Activated naive CD8-positive, alpha-beta T cell treated with anti-CD3 and anti-CD28 coated beads, Interleukin-2, amount 10 ng/mL, durations not matched to agents 7 days and 5 days (primary cell): Measurements from ENCODE around the gene GTF2A1. TPM values are rescaled to one million over a fixed set of nuclear protein-coding genes. Genes with fewer than 3 reads are reported as not detected.
"Not testable (repeated sequence)": the region's sequence is repeated elsewhere in the genome, so short reads cannot be mapped to it uniquely, and the experiment has no call there.

Experiments used
- ATAC-seq: fragments of 150-1000 bp; cut with Tn5 transposase; one replicate; pipeline ENCODE4 v1.10.0; 2021; ENCODE audit warnings: low read depth, moderate library complexity
- POLR2A ChIA-PET: fragments of 350-600 bp; sonication (Branson Sonifier 250); formaldehyde crosslinking; loops from one replicate; lab custom pipeline; 2021; ENCODE audit warnings: antibody characterized with exemption; lab: Charles Lee
- DNase-seq: peaks from one replicate; pipeline ENCODE4 v3.0.0; 2021
- H3K27ac Mint-ChIP-seq: one replicate; pipeline ENCODE4 v1.8.0; 2022; ENCODE audit warnings: mild to moderate bottlenecking, mixed read lengths
- H3K27me3 Mint-ChIP-seq: one replicate; pipeline ENCODE4 v1.8.0; 2022; ENCODE audit warnings: mild to moderate bottlenecking, moderate library complexity, mixed read lengths
- H3K36me3 Mint-ChIP-seq: one replicate; pipeline ENCODE4 v1.8.0; 2021; ENCODE audit warnings: mild to moderate bottlenecking, mixed read lengths
- H3K4me1 Mint-ChIP-seq: one replicate; pipeline ENCODE4 v1.8.0; 2021; ENCODE audit warnings: mixed read lengths
- H3K4me3 Mint-ChIP-seq: one replicate; pipeline ENCODE4 v1.8.0; 2022; ENCODE audit warnings: mild to moderate bottlenecking, moderate library complexity, mixed read lengths
- H3K9me3 Mint-ChIP-seq: one replicate; pipeline ENCODE4 v1.8.0; 2021; ENCODE audit warnings: mixed read lengths
- total RNA-seq, 2 experiments: library from RNA; stranded (reverse); gene quantifications; one replicate each; pipeline ENCODE4 v1.2.3, GENCODE V29; 2021

GTF2A1 gene
- total RNA-seq, 2 experiments from 2014 or later: 35.1 to 35.8 TPM

- ATAC-seq (peak; percentile 33), DNase-seq (no peak)
- H3K4me1 Mint-ChIP-seq: no peaks in the 10 kb centered on the region
- no peak overlapping the region for H3K4me3 Mint-ChIP-seq
- H3K27ac Mint-ChIP-seq: no peak overlapping the region
- no peaks in the 10 kb centered on the region for H3K27me3 Mint-ChIP-seq
- peaks cover 11% of the 10 kb centered on the region for H3K9me3 Mint-ChIP-seq
- POLR2A ChIA-PET: no interaction called here
- H3K36me3 Mint-ChIP-seq: no peaks in the 10 kb centered on the region
Observed at GRCh38 chr14:81246461-81247270, 25.9 kb upstream of the GTF2A1 start.

- DNase-seq: no peak
- Mint-ChIP-seq H3K4me1 (no peaks in the 10 kb centered on the region), H3K9me3 (peaks cover 11% of the 10 kb centered on the region), H3K4me3 (no peak overlapping the region), H3K27ac (no peak overlapping the region), H3K27me3 (no peaks in the 10 kb centered on the region), H3K36me3 (no peaks in the 10 kb centered on the region)
- POLR2A ChIA-PET: no interaction called here
- ATAC-seq: no peak
Observed at GRCh38 chr14:81245771-81246170, 25.0 kb upstream of the GTF2A1 start.

- DNase-seq, POLR2A ChIA-PET, H3K4me1 Mint-ChIP-seq, H3K27me3 Mint-ChIP-seq, H3K27ac Mint-ChIP-seq, ATAC-seq, H3K36me3 Mint-ChIP-seq, H3K4me3 Mint-ChIP-seq: not testable (repeated sequence)
- H3K9me3 Mint-ChIP-seq: peaks cover 11% of the 10 kb centered on the region
Observed at GRCh38 chr14:81244431-81244830, 23.7 kb upstream of the GTF2A1 start.

GRCh38 chr14:81243499-81243898, 22.7 kb upstream of the GTF2A1 start:
- Mint-ChIP-seq H3K4me3 (no peak overlapping the region), H3K27me3 (peaks cover 4% of the 10 kb centered on the region), H3K9me3 (peaks cover 11% of the 10 kb centered on the region), H3K36me3 (no peaks in the 10 kb centered on the region), H3K27ac (no peak overlapping the region), H3K4me1 (no peaks in the 10 kb centered on the region)
- no peak for ATAC-seq
- POLR2A ChIA-PET: no interaction called here
- no peak for DNase-seq

GRCh38 chr14:81236849-81237248, 16.1 kb upstream of the GTF2A1 start:
- H3K27ac Mint-ChIP-seq, DNase-seq, H3K27me3 Mint-ChIP-seq, H3K4me3 Mint-ChIP-seq, H3K9me3 Mint-ChIP-seq, H3K36me3 Mint-ChIP-seq, ATAC-seq, POLR2A ChIA-PET, H3K4me1 Mint-ChIP-seq: not testable (repeated sequence)

GRCh38 chr14:81236138-81236537, 15.4 kb upstream of the GTF2A1 start:
- H3K9me3 Mint-ChIP-seq: peaks cover 2% of the 10 kb centered on the region
- peaks cover 3% of the 10 kb centered on the region for H3K4me1 Mint-ChIP-seq
- POLR2A ChIA-PET: no interaction called here
- DNase-seq (no peak), ATAC-seq (no peak)
- H3K27ac Mint-ChIP-seq: no peak overlapping the region
- H3K4me3 Mint-ChIP-seq: no peak overlapping the region
- H3K27me3 Mint-ChIP-seq: peaks cover 4% of the 10 kb centered on the region
- no peaks in the 10 kb centered on the region for H3K36me3 Mint-ChIP-seq

GRCh38 chr14:81235096-81235495, 14.3 kb upstream of the GTF2A1 start:
- H3K27ac Mint-ChIP-seq: no peak overlapping the region
- H3K9me3 Mint-ChIP-seq: peaks cover 2% of the 10 kb centered on the region
- ATAC-seq: no peak

GRCh38 chr14:81234278-81234677, 13.5 kb upstream of the GTF2A1 start:
- H3K4me3 Mint-ChIP-seq: no peak overlapping the region
- POLR2A ChIA-PET: no interaction called here
- ATAC-seq (no peak), DNase-seq (no peak)
- H3K4me1 Mint-ChIP-seq: peaks cover 3% of the 10 kb centered on the region
- H3K36me3 Mint-ChIP-seq: no peaks in the 10 kb centered on the region
- no peak overlapping the region for H3K27ac Mint-ChIP-seq
- H3K9me3 Mint-ChIP-seq: peaks cover 2% of the 10 kb centered on the region
- H3K27me3 Mint-ChIP-seq: no peaks in the 10 kb centered on the region

More at GRCh38 chr14:81235096-81235495, 14.3 kb upstream of the GTF2A1 start:
- Mint-ChIP-seq H3K4me1 (peaks cover 3% of the 10 kb centered on the region), H3K4me3 (no peak overlapping the region), H3K36me3 (no peaks in the 10 kb centered on the region), H3K27me3 (peaks cover 4% of the 10 kb centered on the region)
- POLR2A ChIA-PET: interaction anchor here (0.5 kb wide), 1 partner anchor 291 kb away, joined by 4 read pairs; no protein-coding TSS in a partner anchor
- DNase-seq: no peak

GRCh38 chr14:81233615-81234014, 12.9 kb upstream of the GTF2A1 start:
- Mint-ChIP-seq H3K4me3 (no peak overlapping the region), H3K4me1 (peaks cover 3% of the 10 kb centered on the region), H3K9me3 (peaks cover 2% of the 10 kb centered on the region), H3K27me3 (no peaks in the 10 kb centered on the region), H3K36me3 (no peaks in the 10 kb centered on the region), H3K27ac (no peak overlapping the region)
- POLR2A ChIA-PET: no interaction called here
- DNase-seq (no peak), ATAC-seq (no peak)

GRCh38 chr14:81231540-81231939, 10.8 kb upstream of the GTF2A1 start:
- Mint-ChIP-seq H3K36me3 (no peaks in the 10 kb centered on the region), H3K27me3 (peaks cover 4% of the 10 kb centered on the region), H3K9me3 (peaks cover 2% of the 10 kb centered on the region), H3K27ac (no peak overlapping the region), H3K4me1 (peaks cover 3% of the 10 kb centered on the region), H3K4me3 (no peak overlapping the region)
- ATAC-seq (no peak), DNase-seq (no peak)
- POLR2A ChIA-PET: no interaction called here

- POLR2A ChIA-PET: no interaction called here
- ATAC-seq (no peak), DNase-seq (no peak)
- Mint-ChIP-seq H3K36me3 (peaks cover 2% of the 10 kb centered on the region), H3K27me3 (peaks cover 6% of the 10 kb centered on the region), H3K27ac (no peak overlapping the region), H3K4me3 (no peak overlapping the region), H3K4me1 (peaks cover 2% of the 10 kb centered on the region), H3K9me3 (no peaks in the 10 kb centered on the region)
Observed at GRCh38 chr14:81224222-81224621, 3.5 kb upstream of the GTF2A1 start.

GRCh38 chr14:81223788-81224187, 3.0 kb upstream of the GTF2A1 start:
- ATAC-seq, H3K27ac Mint-ChIP-seq, H3K27me3 Mint-ChIP-seq, H3K9me3 Mint-ChIP-seq, H3K4me3 Mint-ChIP-seq, H3K4me1 Mint-ChIP-seq, H3K36me3 Mint-ChIP-seq, DNase-seq, POLR2A ChIA-PET: not testable (repeated sequence)

- H3K4me1 Mint-ChIP-seq: peaks cover 8% of the 10 kb centered on the region
- no peak for ATAC-seq
- no peak overlapping the region for H3K27ac Mint-ChIP-seq
- no peak for DNase-seq
- peaks cover 3% of the 10 kb centered on the region for H3K36me3 Mint-ChIP-seq
- no peaks in the 10 kb centered on the region for H3K9me3 Mint-ChIP-seq
- POLR2A ChIA-PET: no interaction called here
- H3K27me3 Mint-ChIP-seq: peaks cover 6% of the 10 kb centered on the region
- H3K4me3 Mint-ChIP-seq: no peak overlapping the region
Observed at GRCh38 chr14:81222691-81223090, 1.9 kb upstream of the GTF2A1 start.

GRCh38 chr14:81222126-81222525, 1.4 kb upstream of the GTF2A1 start:
- Mint-ChIP-seq H3K4me3 (peak overlapping the region; percentile 94), H3K9me3 (no peaks in the 10 kb centered on the region), H3K36me3 (peaks cover 3% of the 10 kb centered on the region), H3K27ac (peak overlapping the region; percentile 98), H3K4me1 (peaks cover 12% of the 10 kb centered on the region), H3K27me3 (peaks cover 6% of the 10 kb centered on the region)
- DNase-seq: no peak
- ATAC-seq: no peak
- POLR2A ChIA-PET: no interaction called here
